ENCODE results near the gene STUB1. TPM values are rescaled to one million over a fixed set of nuclear protein-coding genes. Genes with fewer than 3 reads are reported as not detected.

The STUB1 gene
- total RNA-seq, 2 experiments from 2014 or later, result 72.4 to 85.5 TPM

DNA sequence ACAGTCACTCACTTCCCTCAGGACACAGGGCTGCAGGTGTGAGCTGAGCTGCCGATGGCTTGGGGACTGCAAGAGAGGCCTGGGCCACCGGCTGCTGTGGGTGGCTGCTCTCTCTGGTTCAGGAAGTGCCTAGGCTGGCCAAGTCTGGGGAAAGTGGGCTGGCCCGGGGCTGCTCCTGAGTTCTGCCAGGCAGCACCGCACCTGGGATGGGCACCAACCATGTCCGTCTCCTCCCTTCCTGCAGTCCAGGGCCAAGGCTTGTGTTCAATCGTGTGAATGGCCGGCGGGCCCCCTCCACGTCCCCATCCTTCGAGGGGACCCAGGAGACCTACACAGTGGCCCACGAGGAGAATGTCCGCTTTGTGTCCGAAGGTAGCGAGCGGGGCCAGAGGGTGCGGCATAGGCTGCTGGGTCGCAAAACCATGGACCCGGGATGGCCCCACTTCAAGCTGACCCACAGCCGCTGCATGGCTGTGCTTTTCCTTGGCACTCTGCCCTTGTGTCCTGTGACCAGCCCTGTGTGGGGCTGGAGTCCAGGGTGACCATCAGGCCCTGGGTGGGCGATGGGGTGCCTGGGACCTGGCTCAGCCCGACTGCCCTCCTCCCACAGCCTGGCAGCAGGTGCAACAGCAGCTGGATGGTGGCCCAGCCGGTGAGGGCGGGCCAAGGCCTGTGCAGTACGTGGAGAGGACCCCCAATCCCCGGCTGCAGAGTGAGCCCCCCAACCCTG, 32.9 kb upstream of the STUB1 start:
- H3K4me1 ChIP-seq (ENCODE audit: insufficient read depth, low read length, poor library complexity, severe bottlenecking), result peaks cover 32% of the 10 kb centered on the region
- peak overlapping the region; percentile 77 for H3K4me2 ChIP-seq (ENCODE audit: low read length)
- TF ChIP-seq, protein P1, sequence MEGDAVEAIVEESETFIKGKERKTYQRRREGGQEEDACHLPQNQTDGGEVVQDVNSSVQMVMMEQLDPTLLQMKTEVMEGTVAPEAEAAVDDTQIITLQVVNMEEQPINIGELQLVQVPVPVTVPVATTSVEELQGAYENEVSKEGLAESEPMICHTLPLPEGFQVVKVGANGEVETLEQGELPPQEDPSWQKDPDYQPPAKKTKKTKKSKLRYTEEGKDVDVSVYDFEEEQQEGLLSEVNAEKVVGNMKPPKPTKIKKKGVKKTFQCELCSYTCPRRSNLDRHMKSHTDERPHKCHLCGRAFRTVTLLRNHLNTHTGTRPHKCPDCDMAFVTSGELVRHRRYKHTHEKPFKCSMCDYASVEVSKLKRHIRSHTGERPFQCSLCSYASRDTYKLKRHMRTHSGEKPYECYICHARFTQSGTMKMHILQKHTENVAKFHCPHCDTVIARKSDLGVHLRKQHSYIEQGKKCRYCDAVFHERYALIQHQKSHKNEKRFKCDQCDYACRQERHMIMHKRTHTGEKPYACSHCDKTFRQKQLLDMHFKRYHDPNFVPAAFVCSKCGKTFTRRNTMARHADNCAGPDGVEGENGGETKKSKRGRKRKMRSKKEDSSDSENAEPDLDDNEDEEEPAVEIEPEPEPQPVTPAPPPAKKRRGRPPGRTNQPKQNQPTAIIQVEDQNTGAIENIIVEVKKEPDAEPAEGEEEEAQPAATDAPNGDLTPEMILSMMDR (conservative IDR thresholded peaks at IDR 0.05; ENCODE audit: low read length), result no peak
- TF ChIP-seq EZH2phosphoT487 (IDR thresholded peaks at IDR 0.05; ENCODE audit: borderline replicate concordance, low read depth, low read length), result no peak
- H3K79me2 ChIP-seq (ENCODE audit: insufficient read depth, low read depth, low read length), result peaks cover 4% of the 10 kb centered on the region; the same call in 1 of the 2 replicates
- no peak overlapping the region for H2AFZ ChIP-seq (ENCODE audit: low read length)
- BruUV-seq (replicated peaks), result no TSS peak
- no peaks in the 10 kb centered on the region for H3K9me2 ChIP-seq (ENCODE audit: insufficient read depth, low read length)
- peaks cover 5% of the 10 kb centered on the region for H3K36me3 ChIP-seq (ENCODE audit: insufficient read depth, low read length)
- CTCF ChIA-PET (ENCODE audit: unreplicated experiment), result no interaction called here
- H3K4me3 ChIP-seq (ENCODE audit: low read depth, low read length, poor library complexity, severe bottlenecking), result peak overlapping the region; percentile 70
- no peaks in the 10 kb centered on the region for H3K9me3 ChIP-seq (ENCODE audit: low read length)
- no peak overlapping the region for H3K27ac ChIP-seq (ENCODE audit: low read depth, low read length, poor library complexity, severe bottlenecking)
- intact Hi-C loops (cut with micrococcal nuclease; ENCODE audit: unreplicated experiment), result no loop called here
- H4K20me1 ChIP-seq (ENCODE audit: insufficient read depth, low read length), result no peaks in the 10 kb centered on the region
- POLR2A ChIA-PET, result no interaction called here
- DNase-seq (ENCODE audit: low spot score), result no peak

DNA sequence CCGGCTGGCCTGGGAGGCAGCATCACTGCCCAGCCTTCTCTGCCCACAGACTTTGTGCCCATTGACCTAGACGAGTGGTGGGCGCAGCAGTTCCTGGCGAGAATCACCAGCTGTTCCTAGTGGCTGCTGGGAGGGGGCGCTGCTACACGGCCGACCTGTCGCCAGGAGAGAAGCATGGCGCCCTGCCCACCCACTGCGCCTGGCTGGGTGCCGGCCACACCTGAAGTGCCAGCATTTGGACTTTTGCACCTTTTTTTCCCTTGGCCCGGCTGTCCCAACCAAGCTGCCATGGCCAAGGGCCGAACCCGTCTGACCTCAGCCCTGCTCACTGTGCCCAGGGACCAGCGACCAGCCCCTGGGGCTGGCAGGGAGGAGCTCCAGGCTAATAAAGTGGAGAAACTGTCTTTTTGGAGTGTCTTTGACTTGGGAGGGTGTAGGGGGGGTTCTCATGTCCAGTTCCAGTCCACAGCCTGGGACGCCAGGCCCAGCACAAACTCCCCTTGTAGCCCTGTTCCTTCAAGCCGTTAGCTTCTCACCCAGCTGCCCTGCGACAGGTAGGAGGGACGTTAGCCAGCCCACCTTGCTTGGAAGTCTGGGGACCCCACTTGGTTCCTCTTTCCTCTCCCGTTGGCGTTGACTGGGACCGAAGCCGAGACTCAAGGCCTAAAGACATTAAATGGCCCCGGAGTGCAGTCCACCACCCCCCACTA, 32.0 kb upstream of the STUB1 start:
- H3K9me3 ChIP-seq (ENCODE audit: low read length), result no peaks in the 10 kb centered on the region
- H3K4me1 ChIP-seq (ENCODE audit: insufficient read depth, low read length, poor library complexity, severe bottlenecking), result peaks cover 27% of the 10 kb centered on the region
- H3K36me3 ChIP-seq (ENCODE audit: insufficient read depth, low read length), result peaks cover 10% of the 10 kb centered on the region
- H3K27ac ChIP-seq (ENCODE audit: low read depth, low read length, poor library complexity, severe bottlenecking), result peak overlapping the region; percentile 66
- intact Hi-C loops (cut with micrococcal nuclease; ENCODE audit: unreplicated experiment), result loop anchor here (2.0 kb wide), 1 partner anchor 21 kb away; the partner anchor contains the start of gene RHOT2
- H4K20me1 ChIP-seq (ENCODE audit: insufficient read depth, low read length), result no peaks in the 10 kb centered on the region
- TF ChIP-seq EZH2phosphoT487 (IDR thresholded peaks at IDR 0.05; ENCODE audit: borderline replicate concordance, low read depth, low read length), result no peak
- TF ChIP-seq, protein P1 (conservative IDR thresholded peaks at IDR 0.05; ENCODE audit: low read length), result peak; percentile 87
- no peaks in the 10 kb centered on the region for H3K9me2 ChIP-seq (ENCODE audit: insufficient read depth, low read length)
- peak; percentile 75 for DNase-seq (ENCODE audit: low spot score)
- TSS peak; percentile 40 for BruUV-seq (replicated peaks)
- ChIA-PET CTCF (ENCODE audit: unreplicated experiment) (no interaction called here), POLR2A (interaction anchor here (0.6 kb wide), 1 partner anchor 1300 kb away, joined by 3 read pairs; no protein-coding TSS in a partner anchor)
- H3K4me3 ChIP-seq (ENCODE audit: low read depth, low read length, poor library complexity, severe bottlenecking), result peak overlapping the region; percentile 70
- peak overlapping the region; percentile 77 for H3K4me2 ChIP-seq (ENCODE audit: low read length)
- peaks cover 4% of the 10 kb centered on the region; the same call in 1 of the 2 replicates for H3K79me2 ChIP-seq (ENCODE audit: insufficient read depth, low read depth, low read length)
- H2AFZ ChIP-seq (ENCODE audit: low read length), result peak overlapping the region; percentile 13; the same call in 1 of the 2 replicates

Data from OCI-LY7 (cell line).